HG02798 (cell line): ENCODE data around the gene ARHGAP25.

Experiments
- ATAC-seq: cut with Tn5 transposase; IDR thresholded peaks from one replicate; pipeline ENCODE4 v1.9.1; 2021; ENCODE audit warnings: mild to moderate bottlenecking; ENCODE audit not compliant: unreplicated experiment, poor library complexity

The ARHGAP25 gene

GRCh38 chr2:68716604-68717304, 17.9 kb upstream of the ARHGAP25 start:
- ATAC-seq: no peak

GRCh38 chr2:68717305-68717661, 17.3 kb upstream of the ARHGAP25 start:
- ATAC-seq: no peak

- ATAC-seq: no peak
Observed at GRCh38 chr2:68719912-68720311, 14.7 kb upstream of the ARHGAP25 start.

GRCh38 chr2:68720665-68721064, 13.9 kb upstream of the ARHGAP25 start:
- no peak for ATAC-seq

DNA sequence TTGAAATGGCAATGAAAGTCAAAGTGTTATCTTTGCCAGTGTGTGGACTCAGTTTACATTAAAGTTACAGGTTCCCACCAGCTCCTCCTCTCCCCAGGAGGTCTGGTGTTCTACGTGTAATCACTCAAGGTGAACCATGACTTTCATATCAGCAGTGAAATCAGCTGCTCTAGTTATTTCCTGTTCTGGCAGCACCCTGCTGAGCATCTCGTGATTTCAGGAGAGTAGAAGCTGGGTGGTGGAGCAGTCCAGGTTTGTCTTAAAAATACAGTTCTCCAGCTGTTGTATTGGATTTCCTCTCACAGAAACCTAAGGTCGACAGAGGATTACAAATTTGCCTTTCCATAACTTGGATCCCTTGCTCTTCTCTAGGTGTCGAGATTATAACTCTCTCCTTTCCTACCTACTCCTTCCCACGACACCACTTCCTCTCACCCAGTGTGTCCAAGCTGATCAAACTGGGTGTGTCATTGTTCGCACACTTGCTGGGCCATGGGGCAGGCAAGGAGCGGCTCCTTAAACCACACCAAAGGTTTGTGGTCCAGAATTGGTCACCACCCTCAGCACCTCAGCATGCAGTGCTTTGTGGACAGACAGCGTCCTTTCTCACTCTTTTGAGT, 13.0 kb upstream of the ARHGAP25 start:
- ATAC-seq: peak; percentile 65

DNA sequence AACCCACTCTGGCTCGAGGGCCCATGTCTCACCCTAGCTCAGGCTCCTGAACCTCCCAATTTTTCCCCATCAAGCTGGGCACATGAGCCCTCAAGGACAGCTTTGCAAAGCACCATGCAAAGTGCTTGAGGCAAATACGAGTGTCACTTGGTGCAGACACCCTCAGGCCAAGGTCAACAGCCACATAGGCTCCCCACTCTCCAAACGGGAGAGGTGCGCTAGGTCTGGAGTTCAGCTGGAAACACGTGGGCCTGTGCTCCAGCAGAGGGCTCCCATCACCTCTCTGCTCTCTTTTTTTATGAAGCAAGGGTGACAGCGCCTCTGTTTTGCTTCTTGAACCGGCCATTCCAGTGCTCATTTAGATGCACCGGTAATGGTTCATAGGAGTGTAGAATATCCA, 11.9 kb upstream of the ARHGAP25 start:
- ATAC-seq: no peak

DNA sequence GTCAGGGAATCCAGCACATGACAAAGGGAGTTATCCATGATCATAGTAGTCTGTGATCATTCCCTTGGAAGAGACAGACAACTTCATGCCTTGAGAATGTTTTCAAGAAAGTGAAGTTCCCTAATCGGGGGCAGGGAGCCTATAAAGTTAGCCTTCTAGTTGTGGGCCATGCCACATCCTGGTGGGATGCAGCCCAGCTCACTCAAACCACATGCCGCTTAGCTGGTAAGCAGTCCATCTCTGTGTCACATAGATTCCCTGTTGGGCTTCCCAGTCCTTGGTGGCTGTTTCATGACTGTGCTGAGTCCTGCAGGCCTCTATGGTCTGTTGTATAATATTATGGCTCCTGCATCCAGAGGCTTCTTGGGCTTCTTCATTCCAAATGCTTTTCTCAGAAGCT, 11.4 kb upstream of the ARHGAP25 start:
- no peak for ATAC-seq

GRCh38 chr2:68726100-68726499, 8.5 kb upstream of the ARHGAP25 start:
- ATAC-seq: no peak

DNA sequence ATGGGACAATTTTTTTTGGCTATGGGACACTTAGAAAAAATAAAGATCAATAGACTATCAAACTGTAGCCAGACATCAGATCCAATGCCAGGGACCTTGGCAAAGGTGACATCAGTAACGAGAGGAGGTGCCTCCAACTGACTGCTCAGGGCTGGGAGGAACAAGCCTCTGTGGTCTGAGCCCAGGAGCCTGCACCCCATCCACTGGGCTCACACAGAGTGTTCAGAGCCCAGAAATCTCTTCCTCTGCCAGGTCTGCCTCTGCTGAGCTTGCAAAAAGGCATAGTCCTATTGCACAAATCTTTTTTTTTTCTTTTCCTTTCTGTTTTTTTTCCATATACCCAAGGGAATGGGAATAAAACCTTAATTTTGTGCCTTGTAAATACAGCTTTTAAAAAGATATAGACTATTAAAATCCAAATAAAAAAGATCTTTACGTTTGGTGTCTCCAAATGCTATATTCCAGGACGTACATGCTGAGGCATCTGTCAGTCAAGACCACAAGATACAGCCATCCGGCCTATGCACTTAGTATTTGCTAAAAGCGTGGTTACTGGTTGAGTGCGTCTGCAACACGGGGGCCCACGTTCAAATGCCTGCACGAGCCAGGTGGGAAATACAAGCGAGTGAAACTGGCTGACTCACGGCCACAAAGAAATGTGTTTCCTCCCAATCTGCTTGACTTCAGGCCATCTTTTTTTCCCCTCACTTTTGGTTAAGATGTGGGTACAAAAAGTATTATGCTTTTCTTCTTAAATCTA, 7.8 kb upstream of the ARHGAP25 start:
- peak; percentile 97 for ATAC-seq

DNA sequence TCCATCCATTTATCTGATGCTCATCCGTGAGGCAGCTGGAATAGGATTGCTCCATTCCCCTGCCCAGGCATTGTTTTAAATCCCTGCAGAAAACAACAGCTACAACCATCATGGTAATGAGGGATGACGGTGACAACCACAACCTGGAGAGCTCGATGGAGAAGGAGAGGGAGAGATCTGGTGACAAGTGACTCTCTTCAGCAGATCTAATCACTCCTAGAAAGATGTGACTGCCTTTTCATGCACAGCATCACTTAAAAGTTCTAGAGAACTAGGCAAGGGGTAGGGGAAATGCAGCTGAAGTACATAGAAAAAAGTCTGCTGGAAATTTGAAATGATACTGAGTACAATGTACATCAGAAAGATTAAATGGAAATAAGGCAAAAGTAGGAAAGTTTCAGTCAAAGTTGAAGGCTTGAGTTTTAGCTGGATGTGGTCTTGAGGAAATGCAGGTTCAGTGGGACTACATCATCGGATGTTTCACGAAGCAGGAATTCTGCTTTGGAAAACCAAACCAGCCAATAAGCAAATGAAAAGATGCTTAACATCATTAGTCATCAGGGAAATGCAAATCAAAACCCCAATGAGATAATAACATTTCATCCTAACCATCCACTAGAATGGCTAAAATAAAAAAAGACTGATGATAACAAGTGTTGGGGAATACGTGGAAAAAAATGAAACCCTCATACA, 6.8 kb upstream of the ARHGAP25 start:
- no peak for ATAC-seq

DNA sequence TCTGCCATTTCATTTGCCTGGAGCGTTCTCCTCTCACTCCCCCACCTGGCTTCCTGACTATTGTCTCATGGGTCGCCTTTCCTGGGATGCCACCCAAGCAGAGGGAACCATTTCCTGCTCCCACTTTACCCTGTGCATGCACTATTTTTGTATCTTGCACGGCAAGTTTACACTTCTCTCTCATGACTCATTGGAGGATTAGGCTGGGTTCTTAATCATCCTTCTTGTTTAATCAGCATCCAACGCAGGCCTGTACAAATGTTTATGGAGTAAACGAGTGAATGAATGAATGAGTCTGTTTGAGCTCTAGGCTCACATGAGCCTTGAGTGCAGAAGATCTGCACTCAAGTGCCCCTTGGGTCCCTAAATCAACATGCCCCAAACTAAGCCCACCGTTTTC, 3.8 kb upstream of the ARHGAP25 start:
- ATAC-seq: no peak

GRCh38 chr2:68732036-68732932, 2.3 kb upstream of the ARHGAP25 start:
- no peak for ATAC-seq

DNA sequence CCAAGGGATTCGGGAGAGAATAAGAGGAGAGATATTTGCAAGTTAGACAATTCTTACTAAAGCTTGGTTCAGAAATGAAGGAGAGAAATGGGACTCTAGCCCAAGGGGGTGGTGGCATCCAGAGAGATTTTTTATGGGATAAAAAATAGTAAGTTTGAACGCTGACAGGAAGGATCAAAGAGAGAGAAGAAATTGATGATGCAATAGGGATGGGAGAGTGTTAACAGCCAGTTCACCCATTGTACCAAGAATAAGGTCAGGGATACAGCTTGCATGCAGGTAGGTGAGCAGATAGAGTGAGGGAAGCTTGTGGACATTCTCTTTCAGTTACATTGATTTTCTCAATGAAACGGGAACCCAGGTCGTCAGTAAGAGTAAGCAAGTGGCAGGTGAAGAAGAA, 1.2 kb upstream of the ARHGAP25 start:
- ATAC-seq: no peak

GRCh38 chr2:68734176-68734575, 435 bp upstream of the ARHGAP25 start:
- no peak for ATAC-seq

- ATAC-seq: no peak
Observed at GRCh38 chr2:68736086-68736485, 1.5 kb downstream of the ARHGAP25 start.

- peak; percentile 43 for ATAC-seq
Observed at GRCh38 chr2:68737711-68738110, 3.1 kb downstream of the ARHGAP25 start.

GRCh38 chr2:68738906-68739594, 4.4 kb downstream of the ARHGAP25 start:
- ATAC-seq: no peak

DNA sequence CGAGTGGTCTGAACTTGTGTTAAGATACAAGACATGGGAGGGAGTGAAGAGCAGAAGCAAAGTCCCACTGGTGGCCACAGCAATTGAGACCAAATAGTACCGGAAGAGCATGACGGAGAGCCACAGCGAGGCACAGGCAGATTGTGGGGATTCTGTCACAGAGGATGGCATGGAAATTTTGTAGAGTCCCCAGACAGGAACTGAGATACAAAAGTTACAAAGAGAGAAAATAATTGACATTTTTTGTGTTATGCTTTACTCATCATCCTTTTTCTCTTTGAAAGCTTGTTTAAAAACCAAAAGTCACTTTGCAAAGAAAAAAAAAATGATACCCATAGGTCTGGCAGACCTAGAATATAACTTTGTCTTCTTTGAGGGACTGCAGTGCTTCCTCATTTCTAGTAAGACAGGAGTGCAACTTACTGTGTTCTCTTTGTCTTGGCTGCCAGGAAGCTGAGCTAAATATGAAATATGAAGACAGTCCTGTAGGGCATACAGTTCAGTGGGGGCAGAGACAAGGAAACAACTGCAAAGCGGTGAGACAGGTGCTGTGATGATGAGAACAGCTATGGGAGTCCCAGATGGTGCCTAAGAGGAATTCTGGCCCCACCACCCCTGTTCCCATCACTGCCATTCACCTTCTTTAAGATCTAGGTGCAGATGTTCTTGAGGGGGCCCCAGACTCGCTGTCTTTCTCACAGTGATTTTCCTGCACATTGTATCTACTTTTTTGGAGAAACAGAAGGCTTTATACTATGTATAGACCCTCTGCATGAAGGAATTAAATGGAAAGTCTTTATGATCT, 5.2 kb downstream of the ARHGAP25 start:
- ATAC-seq: no peak
